LNCaP clone FGC (cell line): ENCODE results near the gene ST6GALNAC5.

ENCODE experiments used
- DNase-seq: peaks from one replicate; pipeline ENCODE4 v3.0.0-alpha.2; 2011; ENCODE audit warnings: low read depth
- H3K4me3 ChIP-seq: 2 replicates; pipeline ENCODE4 v1.5.1; 2011; ENCODE audit warnings: mild to moderate bottlenecking, low read depth, low read length, control low read depth
- CTCF ChIP-seq: IDR thresholded peaks from 2 replicates; pipeline ENCODE4 v1.5.1; 2012; ENCODE audit warnings: mild to moderate bottlenecking; ENCODE audit not compliant: control insufficient read depth, insufficient read depth; ENCODE audit errors: extremely low read depth

Gene ST6GALNAC5

DNA sequence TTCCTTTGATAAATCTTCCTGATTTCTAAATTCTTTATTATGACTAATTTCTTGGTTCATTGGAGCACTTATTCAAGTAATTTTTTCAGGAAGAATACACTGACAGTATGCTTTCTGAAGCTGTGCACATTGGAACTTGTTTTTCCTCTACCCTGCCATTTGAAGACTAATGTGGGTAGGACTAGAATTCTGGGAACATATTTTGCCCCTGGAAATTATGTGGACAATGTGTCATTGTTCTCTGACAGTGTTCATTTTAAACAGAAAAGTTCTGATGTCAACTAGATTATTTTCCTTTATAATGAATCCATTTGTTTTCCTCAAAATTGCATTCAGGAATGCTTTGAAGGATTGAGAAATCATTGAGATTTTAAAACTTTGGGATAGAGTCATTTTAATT lies 34.8 kb upstream of the ST6GALNAC5 start:
- DNase-seq = no peak
- TF ChIP-seq CTCF = no peak
- no peak overlapping the region for H3K4me3 ChIP-seq

DNA sequence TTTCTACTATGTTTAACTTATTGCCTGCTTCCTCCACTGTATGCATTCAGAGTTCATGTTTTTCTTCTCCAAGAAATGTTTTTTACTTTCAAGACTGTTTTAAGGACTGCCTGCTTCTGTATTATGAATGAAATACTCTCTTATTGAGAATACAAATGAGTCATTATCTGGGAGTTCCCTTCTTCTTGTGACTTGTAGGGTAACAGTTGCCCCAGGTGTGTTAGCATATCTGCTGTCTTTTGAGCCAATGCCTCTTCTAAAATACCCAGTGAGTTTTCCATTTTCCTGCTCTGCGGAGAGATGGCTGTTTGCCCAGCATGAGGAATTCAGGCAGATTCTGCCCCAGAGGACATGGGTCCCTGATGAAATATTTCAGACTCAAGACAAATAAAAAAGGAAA lies 34.1 kb upstream of the ST6GALNAC5 start:
- no peak for TF ChIP-seq CTCF
- no peak overlapping the region for H3K4me3 ChIP-seq
- DNase-seq = no peak

DNA sequence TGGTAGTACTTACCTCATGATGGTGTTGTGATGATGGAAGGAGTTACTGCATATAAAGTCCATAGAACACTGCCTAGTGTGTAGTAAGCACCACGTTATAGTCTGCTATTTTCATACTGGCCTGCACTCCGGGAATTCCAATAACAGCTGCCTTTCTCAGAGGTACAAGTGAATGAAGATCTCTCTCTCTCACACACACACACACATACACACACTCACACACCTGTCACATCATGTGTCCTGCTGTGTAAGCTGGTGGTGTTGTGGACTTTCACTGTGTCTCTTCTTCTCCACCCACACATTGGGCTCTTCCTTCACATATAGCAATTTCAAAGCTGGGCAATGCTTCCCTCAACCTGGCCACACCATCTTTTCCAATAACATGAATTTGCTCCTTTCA lies 33.4 kb upstream of the ST6GALNAC5 start:
- no peak for TF ChIP-seq CTCF
- no peak for DNase-seq
- no peak overlapping the region for H3K4me3 ChIP-seq

- DNase-seq = no peak
- TF ChIP-seq CTCF = no peak
- no peak overlapping the region for H3K4me3 ChIP-seq
Measured at GRCh38 chr1:76835203-76835602, 32.1 kb upstream of the ST6GALNAC5 start.

- H3K4me3 ChIP-seq = no peak overlapping the region
- no peak for DNase-seq
- TF ChIP-seq CTCF = no peak
Measured at GRCh38 chr1:76840278-76840677, 27.0 kb upstream of the ST6GALNAC5 start.

DNA sequence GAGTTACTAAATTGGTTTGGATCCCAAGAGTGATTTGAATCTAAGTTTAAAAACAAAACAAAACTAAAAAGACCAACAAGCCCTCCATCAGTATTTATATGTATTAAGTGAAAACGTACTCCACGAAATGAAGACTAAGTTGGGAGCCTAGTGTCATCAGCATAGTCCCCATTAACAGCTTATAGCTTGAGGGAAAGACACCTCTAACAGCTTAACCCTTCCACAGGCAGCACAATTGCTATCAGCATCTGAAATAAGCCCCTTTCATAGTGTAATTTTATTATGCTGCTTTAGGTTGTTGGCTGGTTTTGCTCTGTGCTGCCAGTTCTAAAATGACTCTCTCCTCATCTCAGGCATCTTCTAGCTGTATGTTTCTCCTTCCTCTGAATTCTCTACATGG lies 25.8 kb upstream of the ST6GALNAC5 start:
- no peak for TF ChIP-seq CTCF
- no peak overlapping the region for H3K4me3 ChIP-seq
- DNase-seq = no peak

DNA sequence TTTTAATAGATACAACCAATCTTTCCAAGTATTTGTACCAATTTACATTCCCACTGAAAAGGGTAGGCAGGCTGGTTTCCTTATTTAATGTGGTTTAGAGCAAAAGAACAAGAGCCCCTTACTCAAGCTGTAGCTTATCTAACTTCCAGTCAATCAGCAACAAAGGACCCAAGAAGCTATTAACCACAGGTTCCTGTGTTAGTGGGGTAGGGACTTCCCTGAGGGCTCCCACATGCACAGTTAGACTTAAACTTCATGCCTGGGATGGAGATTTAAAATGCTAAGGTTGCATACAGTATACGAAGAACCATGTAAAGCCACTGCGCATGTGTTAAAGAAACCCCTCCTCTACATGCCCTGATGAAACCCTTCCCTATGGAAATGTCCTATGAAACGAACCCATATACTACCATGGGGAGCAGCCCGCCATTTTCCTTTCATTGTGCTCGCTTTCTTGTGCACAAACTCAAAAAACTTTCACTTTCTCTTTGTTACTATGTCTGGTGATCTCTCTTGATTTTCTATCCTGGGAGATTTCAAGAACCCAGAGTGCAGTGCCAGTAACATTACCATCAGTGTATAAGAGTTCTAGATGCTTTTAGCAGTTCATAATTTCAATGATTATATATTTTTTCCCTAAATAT lies 23.3 kb upstream of the ST6GALNAC5 start:
- no peak for DNase-seq
- H3K4me3 ChIP-seq = no peak overlapping the region
- TF ChIP-seq CTCF = no peak
